ENCODE data around the gene TRIM29.
A peak's percentile ranks its signal among the peaks of the same experiment; 100 is the strongest.

The TRIM29 gene

GRCh38 chr11:120123946-120124345 lies 14.0 kb downstream of the TRIM29 start:
- no peak for DNase-seq (ENCODE audit: low read depth in 2 of 2, low spot score in 1 of 2)

GRCh38 chr11:120122924-120123683 lies 14.8 kb downstream of the TRIM29 start:
- no peak for DNase-seq (ENCODE audit: low read depth in 2 of 2, low spot score in 1 of 2)

DNA sequence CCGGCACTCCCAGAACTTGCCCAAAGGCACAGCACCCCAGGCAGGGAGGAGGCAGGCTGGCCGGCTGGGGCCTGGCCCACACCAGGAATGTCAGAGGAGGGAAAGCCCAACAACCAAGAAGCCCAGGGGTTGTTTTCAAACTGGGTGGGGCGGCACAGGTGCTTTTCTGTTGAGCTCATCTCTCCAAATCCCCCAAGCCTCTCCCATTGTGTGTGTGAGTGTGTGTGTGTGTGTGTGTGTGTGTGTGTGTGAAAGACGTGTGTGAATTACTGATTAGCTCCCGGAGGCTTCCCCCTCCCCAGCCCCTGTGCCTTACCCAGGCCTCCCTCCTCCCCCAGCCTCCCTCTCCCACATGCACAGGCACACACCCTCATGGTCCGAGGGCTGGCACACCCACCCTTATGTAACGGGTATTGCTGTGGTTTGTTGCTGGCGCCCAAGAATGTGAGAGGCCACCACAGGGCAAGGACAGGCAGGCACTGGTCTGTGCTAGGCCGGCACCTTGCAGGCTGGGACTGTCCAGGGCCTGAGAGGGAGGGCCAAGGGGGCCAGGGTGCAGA lies 15.9 kb downstream of the TRIM29 start:
- no peak for DNase-seq (ENCODE audit: low read depth in 2 of 2, low spot score in 1 of 2)

DNA sequence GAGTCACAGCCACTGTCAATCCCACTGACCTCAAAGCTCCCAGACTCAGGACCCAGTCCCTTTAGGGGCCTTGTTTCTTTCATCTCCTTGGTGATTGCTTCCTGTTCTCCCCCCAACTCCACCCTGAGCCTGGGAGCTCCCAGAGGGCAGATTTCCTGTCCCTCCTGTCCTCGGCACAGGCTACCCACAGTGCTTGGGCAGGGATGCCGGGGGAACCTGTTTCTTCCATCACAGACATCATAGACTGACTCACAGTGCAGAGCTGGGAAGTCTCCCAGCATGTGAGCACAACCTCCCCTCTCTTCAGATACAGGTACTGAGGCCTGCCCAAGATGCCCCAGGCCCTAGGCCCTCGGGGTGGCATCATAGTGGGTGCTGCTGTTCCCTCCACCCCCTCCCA lies 16.6 kb downstream of the TRIM29 start:
- DNase-seq (ENCODE audit: low read depth in 2 of 2, low spot score in 1 of 2): no peak

- DNase-seq (ENCODE audit: low read depth in 2 of 2, low spot score in 1 of 2): no peak
Measured at GRCh38 chr11:120120805-120121335, 17.0 kb downstream of the TRIM29 start.

GRCh38 chr11:120119121-120119520 lies 18.8 kb downstream of the TRIM29 start:
- DNase-seq (ENCODE audit: low read depth in 2 of 2, low spot score in 1 of 2): no peak

DNA sequence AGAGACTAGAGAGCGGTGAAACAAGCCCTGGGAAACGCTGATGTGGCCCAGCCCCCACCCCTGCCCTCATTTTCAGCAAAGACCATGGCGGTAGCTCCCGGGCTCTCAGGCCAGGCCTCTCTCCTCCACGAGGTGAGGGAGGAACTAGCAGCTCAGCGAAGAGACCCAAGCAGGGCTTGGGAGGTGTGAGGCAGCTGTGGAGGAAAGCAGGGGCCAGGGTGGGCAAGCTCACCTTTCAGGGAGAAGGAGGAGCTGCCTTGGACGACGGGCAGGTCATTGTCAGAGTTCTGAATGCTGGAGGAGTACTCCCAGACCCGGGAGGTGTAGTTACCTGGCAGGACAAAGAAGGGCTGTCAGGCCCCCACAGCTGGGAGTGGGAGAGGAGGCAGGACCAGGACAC lies 19.9 kb downstream of the TRIM29 start:
- DNase-seq (ENCODE audit: low read depth in 2 of 2, low spot score in 1 of 2): no peak

GRCh38 chr11:120116966-120117365 lies 20.9 kb downstream of the TRIM29 start:
- DNase-seq (ENCODE audit: low read depth in 2 of 2, low spot score in 1 of 2): no peak

DNA sequence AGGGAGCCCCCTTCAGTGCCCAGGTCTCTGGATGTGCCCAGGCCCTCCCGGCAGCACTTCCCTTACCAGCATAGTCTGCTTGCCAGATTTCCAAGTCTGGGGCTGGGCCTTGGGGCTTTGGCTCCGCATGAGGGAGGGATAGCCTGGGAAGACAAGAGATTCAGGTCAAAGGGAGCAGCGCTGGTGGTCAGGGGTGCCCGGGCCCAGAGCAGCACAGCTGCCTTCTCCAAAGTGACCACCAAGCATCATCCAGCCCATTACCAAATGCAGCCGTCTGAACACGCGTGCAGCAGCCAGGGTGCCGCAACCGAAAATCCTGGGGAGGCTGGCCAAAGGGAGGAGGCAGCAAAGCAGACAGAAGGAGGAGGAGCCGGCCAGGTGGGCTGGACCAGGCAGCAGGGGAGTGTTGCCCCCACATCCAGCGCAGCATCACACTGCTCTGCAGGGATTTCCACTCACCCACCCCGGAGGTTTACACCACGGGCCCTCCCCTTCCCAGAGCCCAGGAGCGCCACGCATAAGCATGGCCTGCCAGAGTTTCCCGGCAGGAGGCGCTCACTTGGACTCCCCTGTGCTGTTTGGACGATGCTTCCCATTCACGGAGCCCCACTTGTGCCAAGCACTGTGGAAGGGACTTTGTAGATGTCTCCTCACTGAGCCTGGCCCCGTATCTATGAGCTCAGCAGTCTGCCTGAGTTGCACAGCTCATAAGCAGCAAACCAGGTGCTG lies 22.5 kb downstream of the TRIM29 start:
- DNase-seq (ENCODE audit: low read depth in 2 of 2, low spot score in 1 of 2): no peak

DNA sequence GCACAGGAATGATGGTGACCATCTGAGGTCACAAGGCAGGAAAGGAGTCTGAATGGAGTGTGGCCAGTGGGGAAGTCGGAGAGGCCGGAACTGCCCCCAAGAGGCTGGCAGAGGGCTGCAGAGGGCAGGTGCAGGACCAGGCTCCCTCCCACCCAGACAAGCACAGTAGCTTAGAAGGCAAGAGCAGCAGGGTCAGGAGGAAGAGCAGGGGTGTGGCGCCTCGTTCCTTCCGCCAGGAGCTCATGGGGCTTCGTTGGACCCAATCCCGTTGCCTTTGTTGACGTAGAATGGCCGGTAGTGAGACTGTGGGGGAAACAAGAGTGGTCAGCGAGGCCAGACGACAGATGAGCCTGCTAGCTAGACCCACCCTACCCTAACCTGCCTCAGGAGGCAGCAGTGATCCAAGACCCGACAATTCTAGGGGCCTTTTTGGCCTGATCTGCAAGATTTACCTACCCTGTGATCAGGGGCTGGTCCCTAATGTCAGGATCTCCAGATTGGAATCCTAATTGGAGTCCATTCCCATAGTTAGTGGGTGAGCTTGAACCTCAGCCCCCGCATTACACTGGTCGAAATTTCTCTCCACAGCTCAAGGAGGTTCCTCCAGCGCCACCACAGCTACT lies 25.6 kb downstream of the TRIM29 start:
- no peak for DNase-seq (ENCODE audit: low read depth in 2 of 2, low spot score in 1 of 2)

DNA sequence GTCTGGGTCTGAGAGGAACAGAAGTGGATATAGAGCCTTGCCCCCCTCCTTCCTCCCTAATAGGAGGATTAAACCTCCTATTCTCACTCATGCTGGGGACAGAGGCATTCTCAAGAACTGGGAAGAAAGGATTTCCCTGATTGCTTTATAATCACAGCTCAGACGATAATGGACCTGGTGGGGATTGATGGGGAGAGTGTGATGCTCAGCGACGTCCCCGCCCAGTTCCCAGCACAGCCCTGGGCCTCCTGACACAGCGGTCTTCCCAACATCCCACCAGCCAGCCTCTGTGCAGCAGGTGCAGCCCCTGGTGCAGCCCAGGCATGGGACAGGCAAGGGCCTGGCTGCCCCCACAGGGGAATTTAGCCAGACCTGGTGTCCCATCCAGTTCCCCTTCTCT lies 28.4 kb downstream of the TRIM29 start:
- DNase-seq (ENCODE audit: low read depth in 2 of 2, low spot score in 1 of 2): no peak

DNA sequence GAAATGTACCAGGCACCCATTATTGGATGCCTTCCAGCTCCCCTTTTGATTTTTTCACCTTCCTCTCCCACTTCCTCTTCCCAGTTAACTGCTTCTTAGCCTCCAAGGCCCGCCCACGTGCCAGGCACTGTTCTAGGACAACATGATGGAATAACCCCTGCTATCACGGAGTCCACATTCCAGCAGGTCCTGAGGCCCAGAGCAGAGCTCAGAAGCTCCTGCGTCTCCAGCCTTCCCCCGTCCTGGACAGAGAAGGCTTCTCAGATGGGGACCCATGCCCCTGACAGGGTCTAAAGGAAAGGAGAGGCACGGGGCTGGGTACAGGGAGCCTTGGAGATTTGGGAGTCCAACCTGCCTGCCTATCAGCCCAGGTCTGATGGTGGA lies 29.1 kb downstream of the TRIM29 start:
- DNase-seq (ENCODE audit: low read depth in 2 of 2, low spot score in 1 of 2): no peak

DNA sequence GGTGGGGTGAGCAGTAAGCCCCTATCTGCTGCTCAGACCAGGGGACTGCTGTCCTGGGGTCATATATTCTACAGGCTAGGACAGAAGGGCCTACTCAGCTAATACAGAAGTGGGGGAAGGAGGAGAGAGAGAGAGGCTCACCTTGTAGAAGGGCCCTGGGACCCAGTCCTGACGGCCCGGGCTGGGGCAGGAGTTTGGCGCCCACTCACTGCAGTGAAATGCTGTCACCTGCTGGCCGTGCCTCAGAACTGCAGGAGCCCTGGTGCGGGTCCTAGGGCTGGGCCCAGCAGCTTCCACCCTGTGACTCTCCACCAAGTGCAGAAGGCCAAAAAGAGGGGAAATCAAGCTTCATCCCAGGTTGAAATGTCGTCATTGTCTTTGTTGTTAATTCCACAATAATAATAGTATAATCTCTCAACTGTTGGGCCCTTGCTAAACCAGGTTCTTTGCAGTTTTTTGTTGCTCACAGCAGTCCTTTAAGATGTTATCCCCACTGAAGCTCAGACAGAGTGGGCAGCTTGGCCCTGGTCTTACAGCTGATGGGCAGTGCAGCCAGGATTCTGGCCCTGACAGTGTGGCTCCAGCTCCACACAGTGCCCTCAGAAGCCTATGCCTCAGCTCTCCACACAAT lies 29.6 kb downstream of the TRIM29 start:
- peak; percentile 11 to 24 for DNase-seq (ENCODE audit: low read depth in 2 of 2, low spot score in 1 of 2)

GRCh38 chr11:120107692-120108091 lies 30.2 kb downstream of the TRIM29 start:
- DNase-seq (ENCODE audit: low read depth in 2 of 2, low spot score in 1 of 2): no peak

DNA sequence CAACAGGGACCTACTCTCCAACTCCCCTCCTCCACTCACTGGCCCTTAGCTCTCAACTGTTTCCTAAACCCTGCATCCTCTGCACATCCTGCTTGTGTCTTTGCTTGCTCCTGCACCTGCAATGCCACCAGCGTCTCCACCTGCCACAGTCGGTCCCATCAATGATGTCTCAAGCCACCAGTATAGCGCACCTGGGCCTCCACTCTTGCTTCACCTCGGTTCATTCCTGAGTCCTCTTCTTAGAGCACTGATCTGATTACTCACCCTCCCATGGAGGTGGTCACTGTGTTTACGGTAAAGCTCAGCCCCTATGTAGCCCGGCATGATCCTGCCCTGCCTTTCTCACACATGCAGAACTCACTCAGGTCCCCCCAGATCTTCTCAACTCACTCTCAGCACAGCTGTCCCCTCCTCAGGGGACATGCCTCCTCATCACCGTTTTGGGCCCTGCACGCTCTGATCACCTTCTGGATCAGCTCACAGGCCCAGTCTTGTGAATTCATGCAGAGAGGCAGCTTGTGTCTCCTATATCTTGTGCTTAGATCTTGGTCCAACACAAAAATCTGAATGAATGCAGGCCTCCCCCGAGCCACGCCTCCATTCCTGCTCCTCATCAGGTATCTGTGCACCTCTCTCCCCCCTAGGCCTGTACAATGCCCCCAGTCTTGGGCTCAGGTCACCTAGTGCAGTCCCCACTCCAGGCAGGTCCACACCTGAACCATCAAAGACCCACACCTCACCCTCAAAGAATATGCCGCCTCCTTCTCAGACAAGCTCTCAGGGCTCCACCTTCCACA lies 31.4 kb downstream of the TRIM29 start:
- no peak for DNase-seq (ENCODE audit: low read depth in 2 of 2, low spot score in 1 of 2)

DNA sequence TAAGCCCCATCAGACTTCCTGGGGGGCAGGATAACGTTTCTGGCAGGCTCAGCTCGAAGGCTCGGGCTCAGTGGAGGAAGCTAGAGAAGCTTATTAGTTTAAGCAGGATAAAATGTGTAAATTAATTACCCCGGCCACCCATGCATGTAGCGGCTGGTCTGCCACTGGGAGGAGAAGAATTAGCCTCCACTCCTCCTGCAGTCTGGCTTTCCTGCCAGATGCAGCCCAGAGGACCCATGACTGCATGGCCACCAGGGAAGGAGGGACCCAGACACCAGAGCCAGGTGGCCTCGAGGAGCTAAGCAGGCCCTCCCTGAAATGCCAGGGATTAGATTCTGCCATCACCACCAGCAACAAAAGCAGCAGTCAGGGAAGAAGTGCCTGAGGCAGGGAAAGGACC lies 32.3 kb downstream of the TRIM29 start:
- no peak for DNase-seq (ENCODE audit: low read depth in 2 of 2, low spot score in 1 of 2)

- DNase-seq (ENCODE audit: low read depth in 2 of 2, low spot score in 1 of 2): no peak
Measured at GRCh38 chr11:120104041-120104565, 33.8 kb downstream of the TRIM29 start.

GRCh38 chr11:120102864-120103122 lies 35.1 kb downstream of the TRIM29 start:
- DNase-seq (ENCODE audit: low read depth in 2 of 2, low spot score in 1 of 2): no peak

DNA sequence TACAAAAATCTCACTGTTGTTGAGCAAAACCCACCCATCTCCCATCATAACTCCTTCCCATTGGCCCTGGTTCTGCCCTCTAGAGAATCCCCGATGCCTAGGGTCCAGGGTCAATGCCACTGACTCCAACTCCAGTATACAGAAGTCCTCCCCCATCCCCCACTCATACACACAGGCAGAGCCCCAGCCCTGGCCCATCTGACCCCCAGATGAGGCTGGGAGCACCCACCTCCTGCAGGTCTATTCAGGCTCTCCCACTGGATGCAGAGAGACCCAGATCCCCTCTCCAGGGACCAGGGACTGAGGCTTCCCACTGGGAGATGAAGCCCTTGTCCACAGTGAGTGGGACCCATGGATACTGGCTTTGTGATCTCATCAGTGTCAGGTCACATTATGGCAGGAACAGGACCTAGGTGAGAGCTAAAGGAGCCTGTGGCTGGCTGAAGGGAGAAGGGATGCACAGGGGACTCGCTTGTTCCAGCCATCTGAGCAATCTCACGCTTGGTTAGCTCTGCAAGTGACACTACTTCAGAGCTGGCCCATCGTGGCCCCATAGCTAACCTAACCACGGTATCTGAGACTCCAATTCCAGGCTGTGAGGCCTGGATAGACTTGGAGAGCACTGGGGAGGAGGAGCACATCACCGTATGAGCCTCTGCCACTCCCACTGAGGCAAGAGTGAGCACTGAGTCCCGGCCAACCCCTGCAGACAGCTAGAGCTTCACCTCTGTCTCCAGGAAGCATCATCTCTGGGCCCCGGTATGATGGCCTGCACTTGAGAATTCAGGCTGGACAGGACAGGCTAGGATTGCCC lies 35.7 kb downstream of the TRIM29 start:
- no peak for DNase-seq (ENCODE audit: low read depth in 2 of 2, low spot score in 1 of 2)

Data from stimulated activated CD8-positive, alpha-beta memory T cell treated with anti-CD3 and anti-CD28 coated beads, Interleukin-4, amount 100 ng/mL, for 4 hours (primary cell).